AG09309 (cell line): ENCODE measurements around the gene SORCS3.

ENCODE experiments used
- DNase-seq: peaks from one replicate; pipeline ENCODE4 v3.0.0-alpha.2; 2010; ENCODE audit warnings: low read depth
- H3K4me3 ChIP-seq: 2 replicates; pipeline ENCODE4 v1.5.1; 2011; ENCODE audit warnings: mild to moderate bottlenecking, low read depth, low read length, moderate library complexity; ENCODE audit not compliant: control insufficient read depth
- TF ChIP-seq, protein P1 (sequence below): IDR thresholded peaks from 2 replicates; pipeline ENCODE4 v1.5.1; 2011; ENCODE audit warnings: mild to moderate bottlenecking, low read depth, low read length, inconsistent platforms; ENCODE audit not compliant: insufficient read depth, control insufficient read depth; ENCODE audit errors: missing control alignments

Gene SORCS3

DNA sequence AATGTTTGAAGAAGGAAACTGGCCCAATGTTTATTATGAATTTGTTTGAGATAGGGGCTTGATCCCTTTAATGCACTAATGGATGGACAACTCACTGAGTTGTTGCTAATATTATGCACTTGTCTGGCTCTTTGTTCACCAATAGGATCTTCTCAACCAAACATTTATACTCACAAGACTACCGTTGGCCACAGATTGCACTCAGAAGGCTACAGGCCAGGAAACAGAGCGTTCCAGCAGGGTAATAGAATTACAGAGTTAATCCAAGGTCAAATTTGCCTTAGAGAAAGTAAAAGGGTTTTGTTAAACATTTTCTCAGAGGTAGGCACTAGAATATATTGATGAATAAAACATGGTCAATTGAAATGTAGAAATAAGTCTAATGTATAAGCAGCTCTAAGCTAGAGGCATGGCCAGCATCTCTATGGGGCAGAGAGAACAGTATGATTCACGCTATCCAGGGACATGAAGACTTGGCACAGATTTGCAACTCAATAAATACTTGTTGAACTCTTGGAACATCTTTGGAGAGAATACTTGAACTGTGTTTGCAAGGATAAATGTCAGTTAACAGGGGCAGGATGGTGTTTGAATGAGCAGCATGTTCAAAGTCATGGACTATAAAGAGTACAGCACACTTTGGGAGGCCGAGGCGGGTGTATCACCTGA, 606.9 kb downstream of the SORCS3 start:
- H3K4me3 ChIP-seq: no peak overlapping the region
- TF ChIP-seq, protein P1, sequence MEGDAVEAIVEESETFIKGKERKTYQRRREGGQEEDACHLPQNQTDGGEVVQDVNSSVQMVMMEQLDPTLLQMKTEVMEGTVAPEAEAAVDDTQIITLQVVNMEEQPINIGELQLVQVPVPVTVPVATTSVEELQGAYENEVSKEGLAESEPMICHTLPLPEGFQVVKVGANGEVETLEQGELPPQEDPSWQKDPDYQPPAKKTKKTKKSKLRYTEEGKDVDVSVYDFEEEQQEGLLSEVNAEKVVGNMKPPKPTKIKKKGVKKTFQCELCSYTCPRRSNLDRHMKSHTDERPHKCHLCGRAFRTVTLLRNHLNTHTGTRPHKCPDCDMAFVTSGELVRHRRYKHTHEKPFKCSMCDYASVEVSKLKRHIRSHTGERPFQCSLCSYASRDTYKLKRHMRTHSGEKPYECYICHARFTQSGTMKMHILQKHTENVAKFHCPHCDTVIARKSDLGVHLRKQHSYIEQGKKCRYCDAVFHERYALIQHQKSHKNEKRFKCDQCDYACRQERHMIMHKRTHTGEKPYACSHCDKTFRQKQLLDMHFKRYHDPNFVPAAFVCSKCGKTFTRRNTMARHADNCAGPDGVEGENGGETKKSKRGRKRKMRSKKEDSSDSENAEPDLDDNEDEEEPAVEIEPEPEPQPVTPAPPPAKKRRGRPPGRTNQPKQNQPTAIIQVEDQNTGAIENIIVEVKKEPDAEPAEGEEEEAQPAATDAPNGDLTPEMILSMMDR: no peak
- DNase-seq: no peak

DNA sequence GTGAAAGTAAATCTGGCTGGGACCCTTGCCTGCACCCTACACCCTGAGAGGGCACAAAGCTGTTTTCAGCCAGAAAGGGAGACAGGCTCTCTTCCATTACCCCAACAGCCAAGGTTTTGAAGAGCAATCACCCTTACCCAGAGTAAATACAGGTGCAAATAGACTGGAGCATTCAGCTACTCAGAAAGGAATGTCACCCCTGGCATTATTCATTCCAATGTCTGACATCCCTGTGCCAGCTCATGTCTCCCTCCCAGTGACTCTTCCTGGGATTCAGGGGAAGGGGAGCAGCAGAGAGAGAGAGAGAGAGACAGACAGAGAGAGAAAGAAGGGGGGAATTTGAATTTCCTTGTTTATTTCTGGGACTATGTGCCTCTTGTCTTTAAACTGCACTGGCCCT, 611.8 kb downstream of the SORCS3 start:
- no peak overlapping the region for H3K4me3 ChIP-seq
- no peak for DNase-seq
- TF ChIP-seq, protein P1: no peak

DNA sequence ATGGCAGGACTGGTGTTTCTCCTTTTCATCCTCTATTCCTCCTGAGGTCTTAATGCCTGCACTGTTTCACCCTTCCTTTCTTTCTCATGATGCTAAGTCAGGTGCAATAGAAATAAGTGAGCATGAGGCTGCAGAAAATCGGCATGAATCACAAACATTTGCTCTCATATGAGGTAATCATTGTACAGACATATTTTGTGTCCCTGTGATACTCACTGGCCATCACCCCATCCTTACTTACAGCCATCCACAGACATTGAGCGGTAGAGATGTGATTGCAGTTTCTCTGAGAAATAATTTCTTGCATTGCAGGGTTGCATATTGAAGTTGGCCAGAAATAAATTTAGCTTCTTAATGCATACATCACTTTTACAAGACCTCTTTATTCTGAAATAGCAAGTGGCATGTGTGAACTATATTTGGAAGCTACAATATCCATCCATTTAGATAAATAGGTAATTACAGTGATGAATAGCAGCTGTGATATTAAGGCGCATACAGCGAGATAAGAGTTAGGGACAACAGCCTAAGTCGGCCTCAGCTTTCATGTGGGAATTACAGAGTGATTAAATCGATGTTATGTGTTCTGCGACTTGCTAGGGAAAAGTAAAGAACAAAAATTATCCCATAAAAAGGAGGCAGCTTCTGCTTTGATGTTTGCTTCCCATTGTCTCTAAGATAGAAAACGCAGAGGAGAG, 612.6 kb downstream of the SORCS3 start:
- no peak overlapping the region for H3K4me3 ChIP-seq
- DNase-seq: no peak
- TF ChIP-seq, protein P1: no peak

DNA sequence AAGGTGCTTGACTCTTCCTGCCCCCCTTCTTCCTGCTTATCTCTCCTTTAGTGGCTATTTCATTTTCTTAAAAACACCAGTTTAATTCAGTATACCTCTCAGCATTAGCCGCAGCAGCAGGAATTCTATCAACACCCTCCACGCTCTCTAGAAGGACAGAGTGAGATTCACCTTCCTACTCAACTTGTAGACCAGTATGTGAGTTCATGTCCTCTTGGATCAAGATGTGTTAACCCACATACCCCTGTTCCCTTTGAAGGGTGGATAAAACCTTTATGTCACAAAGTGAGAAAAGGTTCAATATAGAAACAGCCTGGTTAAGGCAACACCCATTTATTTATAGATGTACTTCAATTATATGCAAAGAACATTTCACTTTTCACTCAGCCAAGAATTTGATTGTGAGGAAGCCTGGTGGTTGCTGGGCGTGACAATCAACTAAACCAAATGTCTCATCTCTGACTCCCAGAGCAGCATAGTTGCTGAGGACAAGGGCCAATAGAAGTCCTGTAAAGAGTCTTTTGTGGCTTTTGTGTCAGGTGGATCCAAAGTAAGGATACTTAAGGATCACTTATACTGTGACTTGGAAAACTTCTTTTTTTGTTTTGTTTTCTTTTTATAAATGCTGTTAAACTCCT, 617.1 kb downstream of the SORCS3 start:
- TF ChIP-seq, protein P1: no peak
- no peak for DNase-seq

GRCh38 chr10:105258674-105259065, 617.6 kb downstream of the SORCS3 start:
- no peak overlapping the region for H3K4me3 ChIP-seq
- TF ChIP-seq, protein P1: no peak
- DNase-seq: no peak

More for the DNA sequence above, 617.1 kb downstream of the SORCS3 start:
- H3K4me3 ChIP-seq: no peak overlapping the region

DNA sequence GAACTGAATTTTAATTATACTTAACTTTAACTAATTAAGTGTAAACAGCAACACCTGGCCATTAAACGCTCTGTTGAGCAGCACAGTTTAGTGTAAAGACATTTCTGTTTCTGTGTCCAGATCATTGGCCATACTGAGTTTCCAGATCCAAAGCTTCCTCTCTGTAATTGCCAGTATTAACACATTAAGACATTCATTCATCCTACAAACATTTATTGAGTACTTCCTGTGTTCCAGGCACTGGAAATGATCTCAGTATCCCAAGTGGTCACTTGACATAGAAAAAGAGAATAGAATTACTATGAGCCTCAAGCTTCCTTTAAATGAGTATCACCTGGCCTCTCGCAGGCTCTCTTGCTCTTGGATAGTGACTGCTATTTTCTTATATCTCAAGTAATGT, 618.1 kb downstream of the SORCS3 start:
- DNase-seq: no peak

More for the DNA sequence above, 618.1 kb downstream of the SORCS3 start:
- H3K4me3 ChIP-seq: no peak overlapping the region
- TF ChIP-seq, protein P1: no peak
